Stimulated activated CD4-positive, alpha-beta T cell treated with anti-CD3 and anti-CD28 coated beads, Interleukin-2, amount 100 ng/mL, for 4 hours (primary cell): Measurements from ENCODE around the gene CSMD2.
"Not testable (repeated sequence)": the region's sequence is repeated elsewhere in the genome, so short reads cannot be mapped to it uniquely, and the experiment has no call there.

Experiments used
- DNase-seq: peaks from one replicate; pipeline ENCODE4 v3.0.0-alpha.2; 2020; ENCODE audit warnings: low read depth

CSMD2 gene

GRCh38 chr1:34108269-34108668, 56.8 kb downstream of the CSMD2 start:
- no peak for DNase-seq

- DNase-seq: no peak
Measured at GRCh38 chr1:34101151-34101550, 63.9 kb downstream of the CSMD2 start.

DNA sequence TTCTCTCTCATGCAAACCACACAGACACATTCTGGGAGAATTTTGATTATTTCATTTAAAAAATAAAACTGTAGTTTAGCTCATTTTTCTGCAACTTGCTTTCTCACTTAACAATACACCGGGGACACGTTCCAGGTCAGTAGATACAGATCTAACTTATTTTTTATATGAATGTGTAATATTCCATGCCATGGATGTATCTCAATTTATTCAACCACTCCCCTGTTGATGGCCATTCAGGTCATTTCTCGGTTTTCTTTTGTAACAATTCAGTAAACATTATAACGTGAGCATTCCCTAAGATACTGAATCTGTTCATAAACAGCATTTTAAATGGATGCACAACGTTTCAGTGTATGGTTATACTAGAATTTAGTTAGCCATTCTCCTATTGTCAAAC, 64.7 kb downstream of the CSMD2 start:
- no peak for DNase-seq

- not testable (repeated sequence) for DNase-seq
Measured at GRCh38 chr1:34092399-34092798, 72.6 kb downstream of the CSMD2 start.

GRCh38 chr1:34089731-34090130, 75.3 kb downstream of the CSMD2 start:
- DNase-seq: no peak

DNA sequence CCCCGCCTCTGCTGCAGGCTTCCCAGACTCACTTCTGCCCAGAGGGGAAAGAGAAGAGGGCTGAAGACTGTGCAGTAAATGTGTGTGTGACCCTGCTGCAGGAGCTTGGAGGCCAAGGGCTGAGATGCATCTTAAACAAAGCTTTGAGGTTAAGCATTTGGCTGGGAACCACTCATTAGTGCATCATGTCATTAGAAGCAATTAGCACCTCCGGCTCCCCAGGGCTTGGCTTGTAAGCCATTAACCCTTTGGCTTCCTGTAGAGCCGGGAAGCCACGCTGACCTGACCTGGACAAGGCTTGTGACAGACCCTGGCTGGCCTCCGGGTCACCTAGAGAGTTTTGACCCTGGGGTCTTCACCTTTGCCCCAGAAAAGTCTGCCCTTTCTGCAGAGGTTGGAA, 77.0 kb downstream of the CSMD2 start:
- no peak for DNase-seq

DNA sequence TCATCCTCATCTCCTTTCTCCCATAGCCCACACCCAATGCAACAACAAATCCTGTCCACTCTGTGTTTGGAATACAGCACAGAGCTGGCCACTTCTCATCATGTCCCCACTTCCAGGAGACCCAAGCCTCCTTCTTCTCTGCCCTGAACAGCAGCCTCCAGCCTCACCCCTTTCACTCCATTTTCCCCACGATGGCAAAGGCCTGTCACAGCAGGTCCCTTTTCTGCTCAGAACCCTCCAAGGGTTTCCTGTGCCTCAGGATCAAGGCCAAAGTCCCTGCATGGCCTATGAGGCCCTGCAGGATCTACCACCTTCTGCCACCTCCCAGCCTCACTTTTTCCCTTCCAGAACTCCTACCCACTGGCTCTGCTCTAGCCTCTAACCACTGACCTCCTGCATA, 78.5 kb downstream of the CSMD2 start:
- no peak for DNase-seq

DNA sequence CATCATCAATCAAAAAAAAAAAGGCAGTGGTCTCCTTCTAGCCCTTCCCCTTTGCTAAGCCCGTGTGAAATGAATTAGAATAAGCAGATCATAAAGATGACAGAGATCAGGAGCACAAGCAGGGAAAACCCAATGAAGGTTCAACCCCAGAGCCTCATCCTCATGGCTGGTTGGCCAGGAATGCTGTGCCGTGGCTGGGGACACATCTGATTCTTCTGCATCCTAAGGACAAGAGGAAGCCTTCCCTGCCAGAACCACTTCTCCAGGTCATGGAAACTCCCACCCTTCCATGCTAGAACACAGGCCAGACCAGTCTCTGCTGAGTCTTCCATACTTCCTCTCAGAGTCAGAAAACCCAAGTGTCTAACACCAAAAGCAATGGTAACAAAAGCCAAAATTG, 81.1 kb downstream of the CSMD2 start:
- DNase-seq: no peak

- DNase-seq: not testable (repeated sequence)
Measured at GRCh38 chr1:34082085-34082670, 82.9 kb downstream of the CSMD2 start.

- DNase-seq: no peak
Measured at GRCh38 chr1:34078383-34078782, 86.6 kb downstream of the CSMD2 start.

DNA sequence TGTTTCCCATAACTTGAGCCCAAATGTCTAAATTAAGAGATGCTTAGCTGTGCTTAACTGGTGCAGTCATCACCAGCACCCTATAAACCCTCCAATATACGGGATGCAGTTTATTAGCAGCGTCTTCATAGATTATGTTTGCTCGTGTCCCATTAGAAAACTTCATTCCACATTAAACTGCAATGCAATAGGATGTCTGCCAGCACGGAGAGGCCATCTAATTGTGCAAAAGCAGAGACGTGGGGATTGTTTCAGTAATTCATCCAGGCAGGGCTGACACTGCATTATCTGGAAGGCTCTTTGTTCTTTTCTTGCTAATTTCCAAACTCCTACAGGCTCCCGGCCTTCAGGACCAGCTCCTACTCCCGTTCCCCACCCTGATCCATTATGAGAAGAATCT, 89.5 kb downstream of the CSMD2 start:
- no peak for DNase-seq

- DNase-seq: no peak
Measured at GRCh38 chr1:34073028-34073695, 91.9 kb downstream of the CSMD2 start.

GRCh38 chr1:34070201-34070836, 94.7 kb downstream of the CSMD2 start:
- no peak for DNase-seq

GRCh38 chr1:34066981-34067603, 97.9 kb downstream of the CSMD2 start:
- DNase-seq: no peak

GRCh38 chr1:34066166-34066565, 98.9 kb downstream of the CSMD2 start:
- DNase-seq: no peak

- DNase-seq: no peak
Measured at GRCh38 chr1:34065498-34065897, 99.5 kb downstream of the CSMD2 start.

GRCh38 chr1:34060901-34061415, 104.1 kb downstream of the CSMD2 start:
- DNase-seq: no peak

- no peak for DNase-seq
Measured at GRCh38 chr1:34060187-34060730, 104.8 kb downstream of the CSMD2 start.

DNA sequence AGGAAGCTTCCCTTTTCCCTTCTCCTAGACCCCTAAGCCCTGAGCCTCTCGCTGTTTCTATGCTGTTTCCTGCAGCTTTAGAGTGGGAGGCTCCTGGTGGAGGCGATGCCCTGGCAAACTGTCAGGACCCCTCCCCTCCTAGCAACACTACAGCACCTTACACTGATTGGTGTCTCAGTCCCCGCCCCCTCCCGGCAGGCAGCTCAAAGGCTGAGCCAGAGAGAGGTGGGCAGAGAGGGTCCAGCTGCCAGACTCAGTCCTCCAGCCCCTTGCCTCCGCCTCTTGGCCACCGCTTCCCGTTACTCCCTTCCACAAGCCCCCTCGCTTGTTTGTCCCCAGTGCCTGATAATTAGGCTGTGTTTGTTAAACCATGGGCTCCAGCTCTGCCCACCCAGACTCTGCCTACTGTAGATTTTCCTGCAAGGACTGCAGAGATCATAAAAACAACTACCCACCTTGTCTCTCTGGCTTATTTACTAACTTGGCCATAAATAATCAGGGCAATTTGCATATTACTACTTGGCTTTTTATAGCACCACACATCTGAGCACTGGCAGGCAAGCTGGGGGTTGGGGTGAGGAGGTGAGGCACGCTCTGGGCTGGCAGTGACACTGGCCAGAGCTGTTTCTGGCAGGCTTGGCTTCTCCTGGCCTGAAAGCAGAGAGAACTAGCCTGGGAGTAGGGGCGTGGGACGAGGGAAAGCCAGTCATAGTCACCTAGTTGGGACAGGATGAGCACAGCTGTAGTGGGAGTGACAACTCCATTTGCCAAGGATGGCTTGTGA, 107.5 kb downstream of the CSMD2 start:
- DNase-seq: no peak

DNA sequence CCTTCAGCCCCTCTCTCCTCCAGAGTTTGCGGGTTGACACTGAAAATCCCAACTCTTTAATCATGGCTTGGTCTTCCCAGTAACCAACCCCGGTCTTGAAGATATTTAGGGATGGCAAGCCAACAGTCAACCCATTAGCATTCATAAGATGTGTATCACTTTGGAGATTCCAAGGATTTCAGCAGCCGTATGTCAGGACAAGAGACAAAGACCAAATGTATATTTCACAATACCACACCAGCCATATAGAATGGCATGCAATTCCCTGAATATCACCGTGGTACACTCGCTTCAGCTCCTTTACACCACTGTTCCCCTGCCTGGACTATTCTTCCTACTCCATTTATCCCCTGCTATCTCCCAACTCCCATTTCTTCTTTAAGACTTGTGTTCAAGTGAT, 109.2 kb downstream of the CSMD2 start:
- no peak for DNase-seq

- no peak for DNase-seq
Measured at GRCh38 chr1:34054920-34055319, 110.1 kb downstream of the CSMD2 start.

GRCh38 chr1:34053660-34054059, 111.4 kb downstream of the CSMD2 start:
- DNase-seq: no peak
